NB4 (cell line): ENCODE results near the gene DCN.

ENCODE experiments used
- DNase-seq: peaks from one replicate; pipeline ENCODE4 v3.0.0; 2010; ENCODE audit warnings: low read depth
- H3K4me3 ChIP-seq: one replicate; pipeline ENCODE4 v1.5.1; 2011; ENCODE audit warnings: mild to moderate bottlenecking, low read depth, low read length, moderate library complexity
- CTCF ChIP-seq: IDR thresholded peaks from one replicate; pipeline ENCODE4 v1.5.1; 2012; ENCODE audit warnings: low read depth, low read length
- MAX ChIP-seq: IDR thresholded peaks from 2 replicates; pipeline ENCODE4 v1.6.1; 2011; ENCODE audit warnings: low read depth, low read length
- MYC ChIP-seq: IDR thresholded peaks from 2 replicates; pipeline ENCODE4 v1.6.1; 2011; ENCODE audit warnings: low read depth, low read length
- POLR2A ChIP-seq: IDR thresholded peaks from 2 replicates; pipeline ENCODE4 v1.6.1; 2011; ENCODE audit warnings: mild to moderate bottlenecking; ENCODE audit not compliant: insufficient read length; ENCODE audit errors: extremely low read depth

Gene DCN

GRCh38 chr12:91099341-91099740 lies 83.3 kb downstream of the DCN start:
- no peak overlapping the region for H3K4me3 ChIP-seq
- TF ChIP-seq CTCF (no peak), MYC (no peak), POLR2A (no peak)
- DNase-seq = no peak

- TF ChIP-seq MAX (no peak), CTCF (no peak), MYC (no peak), POLR2A (no peak)
- no peak overlapping the region for H3K4me3 ChIP-seq
- no peak for DNase-seq
Observed at GRCh38 chr12:91098941-91099340, 83.7 kb downstream of the DCN start.

- no peak overlapping the region for H3K4me3 ChIP-seq
- no peak for DNase-seq
- TF ChIP-seq MAX = no peak
- no peak for TF ChIP-seq CTCF
- TF ChIP-seq POLR2A = no peak
- TF ChIP-seq MYC = no peak
Observed at GRCh38 chr12:91098461-91098860, 84.2 kb downstream of the DCN start.

- DNase-seq = no peak
- TF ChIP-seq POLR2A (no peak), CTCF (no peak), MAX (no peak), MYC (no peak)
Observed at GRCh38 chr12:91094957-91095356, 87.7 kb downstream of the DCN start.

GRCh38 chr12:91094032-91094662 lies 88.5 kb downstream of the DCN start:
- TF ChIP-seq CTCF (no peak), MYC (no peak)
- no peak overlapping the region for H3K4me3 ChIP-seq
- no peak for DNase-seq

More at GRCh38 chr12:91094957-91095356, 87.7 kb downstream of the DCN start:
- H3K4me3 ChIP-seq = no peak overlapping the region

- no peak for DNase-seq
- TF ChIP-seq MAX (no peak), CTCF (no peak), POLR2A (no peak), MYC (no peak)
- no peak overlapping the region for H3K4me3 ChIP-seq
Observed at GRCh38 chr12:91093341-91093740, 89.3 kb downstream of the DCN start.
